Measurements from ENCODE around the gene MYO1B. TPM values are rescaled to one million over a fixed set of nuclear protein-coding genes. Genes with fewer than 3 reads are reported as not detected.

MYO1B gene
- polyA plus RNA-seq, 3 donors: 0.01 TPM; not detected in 2

GRCh38 chr2:191428141-191428540 lies 182.9 kb downstream of the MYO1B start:
- Histone ChIP-seq H3K79me2 (ENCODE audit: insufficient read depth, low read length) (no peaks in the 10 kb centered on the region), H3K36me3 (replicated peaks in 1 of 2; ENCODE audit: control insufficient read depth in 1 of 2, insufficient read depth in 2 of 2, low read length in 2 of 2) (no peaks in the 10 kb centered on the region), H3K27ac (ENCODE audit: low read depth in 1 of 2, low read length in 2 of 2) (no peak overlapping the region), H3K4me2 (replicated peaks; ENCODE audit: extremely low read depth, low read length, poor library complexity, severe bottlenecking) (no peak overlapping the region), H3K9me3 (replicated peaks in 1 of 2; ENCODE audit: control insufficient read depth in 1 of 2, insufficient read depth in 1 of 2, low read length in 2 of 2) (no peaks in the 10 kb centered on the region), H2AFZ (ENCODE audit: insufficient read depth, low read depth, low read length, poor library complexity, severe bottlenecking) (no peak overlapping the region), H3K27me3 (ENCODE audit: control insufficient read depth in 2 of 2, insufficient read depth in 2 of 2, low read length in 2 of 2) (no peaks in the 10 kb centered on the region), H3K4me3 (replicated peaks in 1 of 3; ENCODE audit: low read depth in 2 of 3, low read length in 3 of 3) (no peak overlapping the region), H3K4me1 (ENCODE audit: control insufficient read depth in 1 of 2, insufficient read depth in 2 of 2, low read length in 2 of 2) (no peaks in the 10 kb centered on the region), H4K20me1 (ENCODE audit: insufficient read depth, low read length) (no peaks in the 10 kb centered on the region), H3K9ac (ENCODE audit: insufficient read depth, low read length, poor library complexity, severe bottlenecking) (no peak overlapping the region)
- Mint-ChIP-seq H3K27me3 (ENCODE audit: low read depth in 3 of 3) (no peaks in the 10 kb centered on the region), H3K27ac (no peak overlapping the region), H3K4me1 (no peaks in the 10 kb centered on the region), H3K9me3 (peaks cover 0 to 2% (median 0%) of the 10 kb centered on the region in 7 donors), H3K4me3 (no peak overlapping the region), H3K36me3 (no peaks in the 10 kb centered on the region)
- no CpG with 5 or more reads among the region's 3 CpGs for WGBS (ENCODE audit: insufficient coverage)
- no peak for DNase-seq
- TF ChIP-seq, protein P1, sequence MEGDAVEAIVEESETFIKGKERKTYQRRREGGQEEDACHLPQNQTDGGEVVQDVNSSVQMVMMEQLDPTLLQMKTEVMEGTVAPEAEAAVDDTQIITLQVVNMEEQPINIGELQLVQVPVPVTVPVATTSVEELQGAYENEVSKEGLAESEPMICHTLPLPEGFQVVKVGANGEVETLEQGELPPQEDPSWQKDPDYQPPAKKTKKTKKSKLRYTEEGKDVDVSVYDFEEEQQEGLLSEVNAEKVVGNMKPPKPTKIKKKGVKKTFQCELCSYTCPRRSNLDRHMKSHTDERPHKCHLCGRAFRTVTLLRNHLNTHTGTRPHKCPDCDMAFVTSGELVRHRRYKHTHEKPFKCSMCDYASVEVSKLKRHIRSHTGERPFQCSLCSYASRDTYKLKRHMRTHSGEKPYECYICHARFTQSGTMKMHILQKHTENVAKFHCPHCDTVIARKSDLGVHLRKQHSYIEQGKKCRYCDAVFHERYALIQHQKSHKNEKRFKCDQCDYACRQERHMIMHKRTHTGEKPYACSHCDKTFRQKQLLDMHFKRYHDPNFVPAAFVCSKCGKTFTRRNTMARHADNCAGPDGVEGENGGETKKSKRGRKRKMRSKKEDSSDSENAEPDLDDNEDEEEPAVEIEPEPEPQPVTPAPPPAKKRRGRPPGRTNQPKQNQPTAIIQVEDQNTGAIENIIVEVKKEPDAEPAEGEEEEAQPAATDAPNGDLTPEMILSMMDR (IDR thresholded peaks at IDR 0.05): no peak
- intact Hi-C loops (cut with micrococcal nuclease): no loop called here

GRCh38 chr2:191430476-191430875 lies 185.3 kb downstream of the MYO1B start:
- Mint-ChIP-seq H3K27me3 (ENCODE audit: low read depth in 3 of 3) (no peaks in the 10 kb centered on the region), H3K4me1 (peaks cover 8% of the 10 kb centered on the region), H3K36me3 (peaks cover 0 to 4% of the 10 kb centered on the region in 2 donors), H3K9me3 (peaks cover 0 to 6% (median 0%) of the 10 kb centered on the region in 7 donors), H3K27ac (no peak overlapping the region), H3K4me3 (no peak overlapping the region)
- no peaks in the 10 kb centered on the region for H3K36me3 ChIP-seq (replicated peaks in 1 of 2; ENCODE audit: control insufficient read depth in 1 of 2, insufficient read depth in 2 of 2, low read length in 2 of 2)
- no peaks in the 10 kb centered on the region for H3K27me3 ChIP-seq (ENCODE audit: control insufficient read depth in 2 of 2, insufficient read depth in 2 of 2, low read length in 2 of 2)
- no peaks in the 10 kb centered on the region for H3K9me3 ChIP-seq (replicated peaks in 1 of 2; ENCODE audit: control insufficient read depth in 1 of 2, insufficient read depth in 1 of 2, low read length in 2 of 2)
- no peak overlapping the region for H3K4me2 ChIP-seq (replicated peaks; ENCODE audit: extremely low read depth, low read length, poor library complexity, severe bottlenecking)
- H3K79me2 ChIP-seq (ENCODE audit: insufficient read depth, low read length): no peaks in the 10 kb centered on the region
- H3K9ac ChIP-seq (ENCODE audit: insufficient read depth, low read length, poor library complexity, severe bottlenecking): no peak overlapping the region
- peaks cover 6 to 8% of the 10 kb centered on the region in 2 donors for H3K4me1 ChIP-seq (ENCODE audit: control insufficient read depth in 1 of 2, insufficient read depth in 2 of 2, low read length in 2 of 2)
- TF ChIP-seq, protein P1 (IDR thresholded peaks at IDR 0.05): no peak
- H2AFZ ChIP-seq (ENCODE audit: insufficient read depth, low read depth, low read length, poor library complexity, severe bottlenecking): no peak overlapping the region
- no peak overlapping the region for H3K27ac ChIP-seq (ENCODE audit: low read depth in 1 of 2, low read length in 2 of 2)
- DNase-seq: no peak
- no peaks in the 10 kb centered on the region for H4K20me1 ChIP-seq (ENCODE audit: insufficient read depth, low read length)
- whole genome bisulfite sequencing (ENCODE audit: insufficient coverage): no CpG with 5 or more reads among the region's 1 CpG
- intact Hi-C loops (cut with micrococcal nuclease): no loop called here
- H3K4me3 ChIP-seq (replicated peaks in 1 of 3; ENCODE audit: low read depth in 2 of 3, low read length in 3 of 3): no peak overlapping the region

All from CD14-positive monocyte (primary cell).